B cell (primary cell): Measurements from ENCODE around the gene RPL7A.

Experiments
- CTCF ChIP-seq: fragments of 200-600 bp; IDR thresholded peaks from one replicate; pipeline ENCODE4 v1.8.0; 2022; ENCODE audit warnings: antibody characterized with exemption, mild to moderate bottlenecking
- EZH2 ChIP-seq: IDR thresholded peaks from 2 replicates; pipeline ENCODE4 v1.6.1; 2012; ENCODE audit warnings: borderline replicate concordance, low read depth, mild to moderate bottlenecking, moderate library complexity, low read length; ENCODE audit not compliant: insufficient read depth, poor library complexity, severe bottlenecking

- no peak for TF ChIP-seq CTCF
- no peak for TF ChIP-seq EZH2
Observed at GRCh38 chr9:133333011-133333410, 15.0 kb upstream of the RPL7A start.
